OCI-LY3 (cell line): ENCODE data around the gene HLA-DRB5.

ENCODE experiments used
- CTCF ChIP-seq: fragments of 200-600, 300-600 bp; sonication (generic); IDR thresholded peaks from 2 replicates; pipeline ENCODE4 v1.5.1; 2014; ENCODE audit warnings: antibody characterized with exemption, low read length, low read depth
- EZH2phosphoT487 ChIP-seq: fragments of 200-600 bp; shearing (Covaris generic); IDR thresholded peaks from 2 replicates; pipeline ENCODE4 v1.6.1; 2018; ENCODE audit warnings: antibody characterized with exemption, mixed run types, low read depth

DNA sequence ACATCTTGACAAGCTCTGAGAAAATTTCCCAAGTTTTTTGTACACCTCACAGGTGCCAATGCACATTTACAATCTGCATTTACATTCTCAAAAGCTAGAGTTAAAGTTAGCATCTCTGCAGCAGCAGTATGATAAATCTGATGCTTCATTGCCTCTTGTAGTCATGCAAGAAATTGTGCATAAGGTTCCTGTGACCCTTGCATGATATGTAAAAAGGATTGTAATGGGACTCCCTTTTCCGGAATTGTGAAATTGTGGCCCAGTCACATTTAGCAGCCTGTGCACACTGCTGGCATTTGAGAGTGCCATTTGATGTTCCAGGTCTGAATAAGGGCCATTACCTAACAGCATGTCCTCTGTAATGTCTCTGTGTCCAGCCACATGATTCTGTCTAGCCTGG lies 35.4 kb upstream of the HLA-DRB5 start:
- TF ChIP-seq CTCF: no peak
- TF ChIP-seq EZH2phosphoT487: no peak
